NCI-H510A treated with DMSO at 0.1 percent for 48 hours (cell line): ENCODE data around the gene TRPC6.
"Not testable (repeated sequence)": the region's sequence is repeated elsewhere in the genome, so short reads cannot be mapped to it uniquely, and the experiment has no call there.

Experiments
- DNase-seq: peaks from one replicate; lab custom pipeline; 2025; lab: John Stamatoyannopoulos, UW

The TRPC6 gene

DNA sequence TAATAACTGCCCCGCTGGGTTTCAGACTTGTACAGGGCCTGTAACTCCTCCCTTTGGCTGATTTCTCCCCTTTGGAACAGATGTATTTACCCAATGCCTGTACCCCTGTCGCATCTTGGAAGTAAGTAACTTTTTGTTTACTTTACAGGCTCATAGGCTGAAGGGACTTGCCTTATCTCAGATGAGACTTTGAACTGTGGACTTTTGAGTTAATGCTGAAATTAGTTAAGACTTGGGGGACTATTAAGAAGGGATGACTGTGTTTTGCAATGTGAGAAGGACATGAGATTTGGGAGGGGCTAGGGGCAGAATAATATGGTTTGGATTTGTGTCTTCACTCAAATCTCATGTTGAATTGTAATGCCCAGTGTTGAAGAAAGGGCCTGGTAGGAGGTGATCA is 62.0 kb downstream of the TRPC6 start:
- DNase-seq: no peak

DNA sequence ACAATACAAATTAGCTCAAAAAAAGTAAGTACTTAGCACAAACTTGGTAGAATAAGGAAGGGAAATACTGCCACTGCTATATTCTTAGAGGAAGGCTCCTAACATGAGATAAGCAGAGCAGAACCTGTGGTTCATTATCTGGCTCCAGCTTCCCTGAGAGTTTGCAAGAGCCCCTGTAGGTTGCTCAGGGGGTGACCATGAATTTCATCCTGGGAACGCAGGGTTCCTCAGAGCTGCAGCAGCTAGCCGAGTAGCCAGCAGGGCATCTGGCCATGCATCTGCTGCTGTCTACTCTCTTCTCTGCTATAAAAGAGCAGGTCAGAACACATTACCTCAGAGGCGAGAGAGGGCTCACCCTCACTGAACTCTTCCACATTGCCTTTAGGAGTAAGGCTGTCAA is 67.3 kb downstream of the TRPC6 start:
- no peak for DNase-seq

DNA sequence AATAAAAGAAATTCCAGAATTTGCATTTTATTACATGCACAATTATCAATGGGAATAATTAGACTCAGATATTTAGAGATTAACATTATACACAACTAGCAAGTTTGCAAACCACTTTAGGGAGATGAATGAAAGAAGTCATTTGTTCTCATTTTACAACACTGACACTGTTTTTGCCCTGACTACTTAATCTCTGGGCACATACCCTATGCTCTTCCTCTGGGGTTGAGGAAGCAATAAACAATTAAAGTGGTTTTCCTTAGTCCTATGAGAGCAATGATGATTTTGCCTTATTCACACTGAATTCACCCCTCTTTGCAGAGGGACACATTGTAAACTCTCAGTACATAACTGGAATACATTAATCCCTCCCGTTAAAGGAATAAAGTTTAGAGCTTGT is 72.7 kb downstream of the TRPC6 start:
- DNase-seq: no peak

DNA sequence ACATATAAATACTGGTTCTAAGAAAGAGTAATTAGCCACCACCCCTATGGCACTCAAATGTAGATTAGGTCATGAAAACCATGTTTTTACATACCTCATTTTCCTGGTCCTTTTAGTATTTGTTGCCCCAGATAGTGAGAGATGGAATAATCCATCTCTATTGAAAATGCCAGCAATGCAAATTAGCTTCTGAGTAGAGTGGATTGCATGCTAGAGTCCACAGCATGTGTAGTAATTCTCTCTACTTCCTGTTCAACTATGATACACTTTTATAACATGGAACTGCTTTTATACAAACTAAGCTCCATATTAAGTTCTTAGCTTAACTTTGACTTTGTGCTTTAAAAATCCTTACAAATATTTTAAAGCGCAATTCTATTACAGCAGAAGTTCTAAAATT is 73.2 kb downstream of the TRPC6 start:
- no peak for DNase-seq

DNA sequence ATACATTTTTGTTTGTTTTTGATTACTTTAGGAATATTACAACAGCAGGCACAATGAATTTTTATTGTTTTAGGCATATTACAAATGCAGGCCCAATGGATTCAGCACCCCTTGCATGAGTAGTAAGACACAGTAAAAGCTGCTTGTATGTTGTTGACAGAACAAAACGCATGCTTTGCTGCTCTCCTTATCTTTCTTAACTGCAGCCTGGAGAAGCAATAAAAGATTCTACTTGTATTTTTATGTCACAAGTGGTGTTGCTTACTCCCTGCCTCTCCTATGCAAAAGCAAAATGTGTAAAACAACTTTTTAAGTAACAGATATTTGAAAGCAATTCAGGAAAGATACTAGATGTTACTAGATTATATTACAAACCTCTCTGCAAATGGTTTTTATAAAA is 73.9 kb downstream of the TRPC6 start:
- DNase-seq: no peak

DNA sequence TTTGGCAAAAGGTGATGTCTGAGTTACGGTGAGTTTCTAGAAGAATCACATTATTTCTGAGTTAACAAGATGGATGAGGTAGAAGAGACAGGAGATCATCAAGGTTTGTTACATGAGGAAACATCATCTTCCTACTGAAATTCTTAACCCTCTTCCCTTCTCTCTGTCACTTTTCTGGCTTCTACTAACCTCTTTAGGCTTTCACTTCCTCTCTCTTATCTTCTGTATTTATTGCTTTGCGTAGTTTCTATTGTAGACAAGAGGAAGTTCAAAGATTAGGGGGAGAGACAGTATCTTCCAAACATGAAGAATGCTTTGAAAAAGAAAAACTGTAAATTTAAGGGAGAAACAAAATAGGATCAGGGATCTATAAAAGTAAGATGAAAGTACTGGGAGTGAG is 75.4 kb downstream of the TRPC6 start:
- no peak for DNase-seq

DNA sequence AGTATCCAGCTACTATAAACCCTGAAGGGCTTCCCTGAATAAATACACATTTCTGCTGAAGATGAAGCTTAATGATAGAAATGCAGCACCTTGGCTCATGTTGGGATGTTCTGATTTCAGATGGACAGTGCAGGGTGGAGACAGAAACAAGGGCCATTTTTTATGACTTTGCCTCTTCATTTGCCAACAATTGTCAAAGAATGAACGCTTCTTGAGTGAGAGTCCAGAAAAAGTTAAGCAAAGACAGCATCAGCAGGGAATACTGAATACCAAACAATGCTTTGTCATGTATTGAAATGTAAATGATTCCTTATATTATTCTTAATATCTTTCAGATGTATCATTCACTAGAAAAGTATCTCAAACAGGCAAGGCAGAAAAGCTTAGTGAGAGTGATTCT is 84.9 kb downstream of the TRPC6 start:
- no peak for DNase-seq

DNA sequence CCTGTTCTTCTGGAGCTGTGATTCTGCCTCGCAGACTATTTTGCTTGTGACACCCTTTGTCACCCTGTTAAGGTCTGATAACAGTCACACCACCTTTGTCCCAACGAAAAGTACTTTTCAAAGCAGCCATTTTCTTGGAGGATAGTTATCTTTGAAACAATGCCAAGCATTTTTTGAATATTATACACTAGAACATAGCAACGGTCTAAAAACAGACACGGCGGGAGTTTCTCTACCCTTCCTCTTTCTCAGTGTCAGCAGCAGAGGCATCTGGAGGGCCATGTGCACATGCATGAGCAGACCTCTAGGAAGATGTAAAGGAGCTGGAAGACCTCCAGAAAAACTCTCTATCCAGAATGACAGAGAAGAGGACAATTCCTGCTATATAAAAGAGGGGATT is 86.5 kb downstream of the TRPC6 start:
- no peak for DNase-seq

DNA sequence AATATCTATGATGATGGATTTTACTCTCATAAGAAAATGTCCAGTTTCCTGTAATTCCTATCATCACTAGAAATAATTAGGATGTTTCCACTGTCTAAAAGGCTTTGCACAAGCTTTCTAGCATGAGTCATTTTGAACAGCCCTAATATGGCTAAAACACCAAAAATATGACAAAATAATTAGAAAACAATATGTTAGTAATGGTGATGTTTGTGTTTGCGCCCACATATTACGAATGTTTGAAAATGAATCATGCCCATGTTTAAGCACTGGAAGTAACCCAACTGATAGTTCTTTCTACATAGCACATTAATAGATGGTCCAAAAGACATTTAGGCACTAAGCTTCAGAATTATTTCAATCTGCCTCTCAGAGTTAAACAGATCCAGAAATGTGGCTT is 96.0 kb downstream of the TRPC6 start:
- DNase-seq: no peak

DNA sequence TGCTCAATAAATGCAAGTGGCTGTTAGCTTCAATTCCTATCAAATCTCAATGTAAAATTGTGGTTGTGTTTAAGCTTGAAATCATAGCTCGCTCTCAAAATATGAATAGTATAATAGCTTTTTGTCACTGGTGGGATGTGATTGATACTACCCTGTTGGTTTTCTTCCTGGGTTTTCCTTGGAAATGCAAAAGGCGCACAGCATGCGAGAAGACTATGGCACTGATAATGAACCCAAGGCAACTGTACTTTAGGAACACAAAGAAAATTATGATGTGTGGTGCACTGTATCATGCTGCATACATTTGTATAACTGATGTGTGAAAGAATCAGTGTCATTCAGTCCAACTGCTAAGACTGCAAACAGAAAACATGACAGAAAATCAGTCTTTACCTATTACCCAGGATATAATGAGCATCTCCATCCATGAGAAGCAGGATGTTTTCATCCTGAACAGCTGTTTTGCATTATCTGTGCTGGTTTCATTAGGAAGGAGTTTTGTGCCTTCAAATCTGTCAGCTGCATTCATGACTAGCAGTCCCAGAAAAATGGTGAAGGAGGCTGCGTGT is 101.2 kb downstream of the TRPC6 start:
- no peak for DNase-seq

DNA sequence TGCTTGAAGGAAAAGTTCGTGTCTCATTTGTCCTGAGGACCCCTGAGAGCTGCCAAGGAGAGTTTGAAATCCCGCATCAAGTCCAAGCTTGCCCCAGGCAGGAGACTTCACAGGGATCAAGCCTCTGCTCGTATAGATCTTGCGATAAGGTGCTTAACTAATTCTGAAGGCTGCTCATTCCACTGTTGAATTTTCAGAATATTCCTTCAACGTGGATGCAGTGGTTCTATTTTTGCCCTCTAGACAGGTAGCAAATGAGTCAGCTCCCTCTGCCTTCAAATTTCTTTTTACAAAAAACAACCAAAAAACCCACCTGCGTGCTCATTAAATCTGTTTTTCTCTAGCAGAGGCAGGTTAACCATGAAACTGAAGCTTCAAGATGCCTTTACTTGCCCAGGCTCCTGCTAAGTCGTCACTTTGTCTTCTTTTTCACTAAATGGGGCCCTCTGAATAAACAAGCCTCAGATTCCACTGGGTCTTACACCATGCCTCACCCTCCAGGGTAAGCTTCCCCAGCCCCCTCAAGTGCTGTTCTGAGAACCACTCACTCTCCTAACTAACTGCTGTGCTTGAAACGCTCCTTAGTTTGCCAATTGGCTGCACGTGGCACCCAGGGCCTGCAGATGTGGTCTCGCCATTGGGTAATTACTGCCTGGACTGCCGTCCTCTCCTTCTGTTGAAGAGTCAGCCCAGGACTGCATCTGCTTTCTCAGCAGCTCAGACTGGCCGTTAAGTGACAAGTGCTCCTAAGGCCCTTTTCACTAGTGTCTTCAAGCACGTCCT is 105.0 kb downstream of the TRPC6 start:
- DNase-seq: no peak

DNA sequence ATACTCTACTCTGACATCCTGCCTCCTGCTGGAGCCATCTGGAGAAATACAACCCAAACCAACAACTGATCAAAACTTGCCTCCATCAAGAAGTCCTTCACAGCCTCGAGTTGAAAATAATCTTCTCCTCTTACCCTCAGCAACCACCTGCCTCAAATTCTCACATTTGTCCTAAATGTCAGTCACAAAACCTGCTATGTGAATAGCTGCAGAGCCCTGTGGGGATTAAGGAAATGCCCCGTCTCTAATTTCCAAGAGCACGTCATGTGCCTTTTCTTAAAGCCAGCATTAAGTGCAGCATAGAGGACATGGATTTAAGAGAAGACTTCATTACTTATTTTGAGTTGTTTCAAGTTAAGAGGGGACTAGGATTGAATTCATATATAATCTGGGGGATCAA is 105.9 kb downstream of the TRPC6 start:
- no peak for DNase-seq

DNA sequence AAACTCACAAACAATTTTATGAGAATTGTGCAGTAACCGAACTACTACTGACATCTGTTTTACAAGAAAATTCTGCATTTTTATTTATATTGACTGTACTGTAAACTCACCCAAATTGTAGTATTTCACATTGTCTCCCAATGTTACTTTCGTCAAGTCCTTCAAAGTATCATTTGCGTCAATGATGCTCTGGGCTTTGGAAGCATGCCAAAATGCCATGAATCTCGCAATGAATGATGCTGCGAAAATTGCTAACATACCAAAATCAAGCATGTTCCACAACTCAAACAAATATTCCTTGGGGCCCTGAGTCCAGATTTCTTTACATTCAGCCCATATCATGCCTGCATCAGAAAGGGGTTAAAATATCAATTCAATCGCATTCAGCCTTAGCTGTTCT is 107.6 kb downstream of the TRPC6 start:
- no peak for DNase-seq

DNA sequence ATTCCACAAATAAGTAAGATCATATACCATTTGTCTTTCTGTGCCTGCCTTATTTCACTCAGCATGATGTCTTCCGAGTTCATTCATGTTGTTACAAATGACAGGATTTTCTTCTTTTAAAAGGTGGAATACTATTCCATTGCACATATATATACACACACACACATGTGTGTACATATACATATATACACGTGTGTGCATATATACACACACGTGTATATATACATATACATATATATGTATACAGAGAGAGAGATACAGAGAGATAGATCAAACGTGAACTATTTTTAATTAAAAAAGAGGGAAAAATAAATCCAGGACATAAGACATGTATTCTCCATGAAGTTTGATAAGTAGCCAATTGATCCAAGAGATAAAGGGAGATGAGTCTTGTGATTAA is 108.1 kb downstream of the TRPC6 start:
- DNase-seq: no peak

DNA sequence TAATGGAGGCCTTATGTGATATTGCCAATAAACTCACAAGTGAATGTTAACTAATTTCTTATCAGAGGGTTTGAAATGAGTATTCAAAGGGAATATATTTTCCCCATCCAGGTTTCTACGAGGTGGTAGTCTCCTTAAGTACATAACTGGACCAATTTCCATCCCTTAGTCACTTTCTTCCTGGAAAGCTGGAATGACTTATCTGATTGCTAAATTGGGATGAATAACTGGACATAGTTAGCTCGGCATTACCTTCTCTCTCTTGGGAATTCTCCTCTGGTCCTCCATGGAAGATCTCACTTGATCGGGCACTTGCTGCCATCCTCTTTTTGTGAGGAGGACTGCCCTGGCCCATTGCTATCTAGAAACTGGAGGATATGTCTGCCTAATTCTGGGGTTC is 109.1 kb downstream of the TRPC6 start:
- DNase-seq: no peak

DNA sequence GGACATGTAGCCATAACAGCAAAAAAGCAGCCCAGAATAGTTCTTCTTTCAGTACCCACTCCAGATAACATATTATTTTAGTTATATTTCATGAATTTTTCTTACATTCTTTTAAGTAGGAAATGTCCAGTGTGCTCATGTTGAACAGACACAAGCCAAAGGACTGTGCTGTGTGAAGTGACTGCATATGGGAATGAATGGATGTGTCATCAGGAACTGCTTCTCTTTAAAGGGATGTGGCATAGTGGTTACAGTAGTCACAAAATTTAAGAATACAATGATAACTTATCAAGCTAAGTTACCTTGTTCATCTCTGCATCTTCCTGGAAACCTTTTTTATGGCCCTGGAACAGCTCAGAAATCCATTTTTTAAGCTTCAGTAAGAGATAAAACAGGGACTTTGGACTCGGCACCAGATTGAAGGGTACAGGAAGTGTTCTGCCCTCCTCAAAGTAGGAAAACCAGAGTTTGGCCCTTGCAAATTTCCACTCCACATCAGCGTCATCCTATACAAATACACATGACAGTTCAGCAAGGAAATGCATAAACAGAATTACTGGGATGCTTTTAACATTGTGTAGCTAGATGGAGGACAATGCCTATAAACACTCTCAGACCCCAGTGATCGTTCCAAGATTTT is 112.8 kb downstream of the TRPC6 start:
- no peak for DNase-seq

DNA sequence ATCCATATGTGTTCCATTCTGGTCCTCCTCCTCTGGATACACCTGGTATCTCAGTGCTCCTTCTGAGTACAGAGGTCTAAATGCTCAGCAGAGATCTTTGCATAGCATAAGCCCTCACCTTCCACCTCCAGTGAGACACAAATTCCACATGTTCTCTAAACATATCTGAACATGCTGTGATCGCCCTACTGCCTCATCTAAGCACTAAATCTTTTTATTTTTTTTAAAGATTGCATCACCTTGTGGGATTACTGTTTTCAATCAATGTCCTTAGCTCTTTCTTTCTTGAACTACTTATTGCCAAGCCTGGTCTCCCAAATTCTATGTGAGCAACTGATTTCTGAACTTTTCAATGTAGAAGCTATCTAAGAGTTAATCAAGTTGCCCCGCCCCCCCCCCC is 113.4 kb downstream of the TRPC6 start:
- no peak for DNase-seq

DNA sequence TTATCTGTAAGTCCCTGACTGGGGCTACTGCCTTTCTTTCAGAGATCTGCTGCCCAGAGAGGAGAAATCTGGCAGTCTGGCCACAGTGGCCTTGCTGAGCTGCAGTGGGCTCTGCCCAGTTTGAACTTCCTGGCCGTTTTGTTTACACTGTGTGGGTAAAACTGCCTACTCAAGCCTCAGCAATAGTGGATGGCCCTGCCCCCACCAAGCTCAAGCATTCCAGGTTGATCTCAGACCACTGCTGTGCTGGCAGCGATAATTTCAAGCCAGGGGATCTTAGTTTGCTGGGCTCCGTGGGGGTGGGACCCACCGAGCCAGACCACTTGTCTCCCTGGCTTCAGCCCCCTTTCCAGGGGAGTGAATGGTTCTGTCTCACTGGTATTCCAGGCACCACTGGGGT is 117.5 kb downstream of the TRPC6 start:
- no peak for DNase-seq

DNA sequence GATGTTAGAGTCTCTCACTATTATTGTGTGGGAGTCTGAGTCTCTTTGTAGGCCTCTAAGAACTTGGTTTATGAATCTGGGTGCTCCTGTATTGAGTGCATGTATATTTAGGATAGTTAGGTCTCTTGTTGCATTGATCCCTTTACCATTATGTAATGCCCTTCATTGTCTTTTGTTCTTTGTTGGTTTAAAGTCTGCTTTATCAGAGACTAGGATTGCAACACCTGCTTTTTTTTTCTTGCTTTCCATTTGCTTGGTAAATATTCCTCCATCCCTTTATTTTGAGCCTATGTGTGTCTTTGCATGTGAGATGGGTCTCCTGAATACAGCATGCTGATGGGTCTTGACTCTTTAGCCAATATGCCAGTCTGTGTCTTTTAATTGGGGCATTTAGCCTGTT is 119.4 kb downstream of the TRPC6 start:
- not testable (repeated sequence) for DNase-seq

DNA sequence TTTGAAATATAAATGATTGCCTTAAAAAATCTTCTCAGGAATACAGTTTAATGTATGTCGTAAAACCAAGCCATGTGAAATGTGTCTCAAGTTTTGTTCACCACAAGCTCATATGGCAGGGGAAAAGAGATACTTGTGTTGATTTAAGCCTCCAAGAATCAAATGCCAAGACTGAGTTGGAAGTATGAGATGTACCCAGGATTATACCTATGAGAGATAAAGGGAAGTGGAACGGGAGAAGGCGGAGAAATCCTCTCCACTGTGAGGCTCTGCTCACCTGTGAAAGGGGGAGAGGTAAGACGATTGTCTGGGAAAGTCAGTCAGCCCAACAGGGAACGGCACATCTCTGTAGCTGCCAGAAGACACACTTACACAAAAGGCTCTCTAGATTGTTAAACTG is 124.8 kb downstream of the TRPC6 start:
- DNase-seq: no peak

DNA sequence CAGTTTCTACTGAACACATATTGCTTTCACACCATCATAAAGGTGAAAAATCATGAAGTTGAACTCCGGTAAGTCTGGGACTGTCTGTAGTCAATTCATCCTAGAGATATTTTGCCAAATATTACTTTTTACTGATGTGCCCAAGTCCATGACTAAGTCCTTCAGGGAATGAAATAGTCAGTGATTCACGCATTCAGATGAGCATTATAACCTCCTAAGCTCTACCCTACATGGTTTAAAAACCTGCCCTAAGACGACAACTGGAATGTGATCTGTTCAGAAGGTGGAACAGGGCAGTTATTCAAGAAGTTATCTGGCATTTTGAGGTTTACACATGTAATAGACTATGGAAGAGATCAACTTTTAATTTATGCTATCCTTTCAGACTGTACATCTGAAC is 125.6 kb downstream of the TRPC6 start:
- DNase-seq: no peak

DNA sequence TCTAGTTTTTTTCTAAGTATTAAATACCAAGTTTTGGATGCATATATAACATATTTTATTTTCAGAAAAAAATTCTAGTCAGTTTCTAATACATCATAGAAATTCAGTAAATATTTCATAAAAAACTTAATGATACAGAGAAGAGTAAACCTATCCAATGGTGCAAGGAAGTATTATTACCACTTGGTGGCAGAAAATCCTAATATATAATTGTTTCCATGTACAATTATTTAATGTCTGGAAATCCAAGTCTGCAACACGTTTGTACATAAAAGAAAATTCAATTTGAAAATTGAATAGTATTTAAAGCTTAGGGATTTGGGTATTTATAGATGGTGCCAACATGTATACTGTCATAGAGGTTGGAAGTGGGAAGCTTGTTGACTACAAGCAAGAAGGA is 127.0 kb downstream of the TRPC6 start:
- DNase-seq: no peak

DNA sequence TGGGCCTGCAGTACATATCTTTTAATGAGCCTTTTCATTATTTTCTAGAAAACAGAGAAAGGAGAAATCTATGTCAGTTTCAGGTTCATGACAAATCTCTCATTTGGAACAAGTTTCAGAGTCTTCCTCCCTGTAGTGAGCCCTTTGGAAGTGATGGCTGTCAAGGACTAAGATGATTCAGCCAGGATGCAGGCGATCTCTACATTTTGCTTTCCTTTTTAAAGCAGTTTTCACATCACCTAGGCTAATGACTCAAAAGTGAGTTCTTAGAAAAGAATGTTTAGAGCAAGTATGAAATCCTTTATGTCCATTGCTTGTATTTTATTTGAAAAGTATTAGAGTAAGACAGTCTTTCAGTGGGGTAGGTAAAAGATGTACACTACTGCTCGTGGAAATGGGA is 130.1 kb downstream of the TRPC6 start:
- DNase-seq: no peak
